ENCODE measurements around the gene DIO2.

Gene DIO2

DNA sequence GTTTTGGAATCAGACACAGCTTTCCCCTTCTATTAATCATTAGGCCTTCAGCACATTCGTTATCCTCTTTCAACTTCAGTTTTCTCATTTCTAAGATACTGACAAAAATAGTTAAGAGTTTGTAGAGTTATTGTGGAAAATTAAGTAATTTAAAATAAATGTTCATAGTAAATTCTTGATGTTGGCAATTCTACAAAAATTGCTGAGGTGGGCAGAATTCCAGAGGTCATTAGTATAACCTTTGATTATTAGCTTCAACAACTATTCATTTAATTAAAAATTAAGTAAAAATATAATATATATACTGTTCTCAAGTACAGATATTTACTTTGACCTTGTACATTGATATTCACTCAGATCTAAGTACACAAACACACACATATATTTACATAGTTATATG lies 58.5 kb downstream of the DIO2 start:
- Histone ChIP-seq H3K27me3 (ENCODE audit: control insufficient read depth, insufficient read depth, low read length) (no peaks in the 10 kb centered on the region), H3K9ac (ENCODE audit: low read depth, low read length) (no peak overlapping the region), H3K4me3 (ENCODE audit: low read depth, low read length) (no peak overlapping the region), H3K9me3 (ENCODE audit: control insufficient read depth, insufficient read depth, low read length) (no peaks in the 10 kb centered on the region), H3K4me1 (ENCODE audit: control insufficient read depth, insufficient read depth, low read length) (no peaks in the 10 kb centered on the region), H3K36me3 (ENCODE audit: control insufficient read depth, insufficient read depth, low read length) (no peaks in the 10 kb centered on the region)

DNA sequence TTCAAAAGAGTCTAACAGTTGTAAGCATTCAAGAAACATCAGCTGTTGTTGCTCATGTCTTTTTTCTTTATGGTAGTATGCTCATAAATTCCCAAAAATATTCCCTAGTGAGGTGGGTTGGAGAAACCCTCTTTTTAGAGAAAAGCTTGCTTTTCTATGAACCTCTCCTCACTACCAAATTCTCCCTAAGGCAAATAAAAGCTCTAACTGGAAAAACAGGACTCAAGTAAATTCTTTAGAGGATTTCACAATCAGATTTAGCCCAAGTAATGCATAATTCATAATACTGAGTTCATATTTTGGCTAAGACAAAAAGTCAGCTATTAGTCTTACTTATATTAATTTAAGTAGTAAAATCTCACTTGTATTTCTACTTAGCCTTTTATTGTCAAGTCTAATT lies 59.1 kb downstream of the DIO2 start:
- Histone ChIP-seq H3K36me3 (ENCODE audit: control insufficient read depth, insufficient read depth, low read length) (no peaks in the 10 kb centered on the region), H3K9ac (ENCODE audit: low read depth, low read length) (no peak overlapping the region), H3K4me1 (ENCODE audit: control insufficient read depth, insufficient read depth, low read length) (no peaks in the 10 kb centered on the region), H3K27me3 (ENCODE audit: control insufficient read depth, insufficient read depth, low read length) (no peaks in the 10 kb centered on the region), H3K4me3 (ENCODE audit: low read depth, low read length) (no peak overlapping the region), H3K9me3 (ENCODE audit: control insufficient read depth, insufficient read depth, low read length) (no peaks in the 10 kb centered on the region)

DNA sequence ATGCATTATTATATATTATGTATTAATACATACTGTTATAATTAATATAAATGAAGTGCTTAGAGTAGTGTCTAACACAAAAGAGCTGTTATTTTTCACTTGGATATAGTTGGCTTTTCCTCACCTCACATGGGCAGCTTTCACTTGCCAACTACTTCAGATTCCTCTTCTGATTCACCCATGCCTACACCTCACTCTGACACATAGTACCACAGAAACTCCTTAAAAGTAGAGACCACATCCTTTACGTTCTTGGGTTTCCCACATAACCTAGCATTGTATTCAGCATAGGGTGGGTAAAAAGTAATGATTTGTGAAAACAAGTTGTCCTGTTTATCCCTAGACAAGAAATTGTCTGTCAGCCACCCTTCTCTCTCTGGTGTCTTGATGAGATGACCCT lies 61.0 kb downstream of the DIO2 start:
- no peak overlapping the region for H3K4me3 ChIP-seq (ENCODE audit: low read depth, low read length)
- no peaks in the 10 kb centered on the region for H3K9me3 ChIP-seq (ENCODE audit: control insufficient read depth, insufficient read depth, low read length)
- no peaks in the 10 kb centered on the region for H3K27me3 ChIP-seq (ENCODE audit: control insufficient read depth, insufficient read depth, low read length)
- no peaks in the 10 kb centered on the region for H3K4me1 ChIP-seq (ENCODE audit: control insufficient read depth, insufficient read depth, low read length)
- no peak overlapping the region for H3K9ac ChIP-seq (ENCODE audit: low read depth, low read length)
- H3K36me3 ChIP-seq (ENCODE audit: control insufficient read depth, insufficient read depth, low read length), result no peaks in the 10 kb centered on the region
